ENCODE results near the gene MLN.

The MLN gene

GRCh38 chr6:33803571-33804053, at the start of gene MLN:
Gene MLN (minus strand): TSS chr6:33804003. CDS start chr6:33801163, 2,840 bp downstream.
- no peak for DNase-seq

GRCh38 chr6:33853026-33853425, 49.2 kb upstream of the MLN start:
- no peak for DNase-seq

GRCh38 chr6:33851959-33852358, 48.2 kb upstream of the MLN start:
- DNase-seq: peak in 1 of 2 donors; percentile 38

- no peak for DNase-seq
These were observed 47.2 kb upstream of the MLN start for GRCh38 chr6:33850869-33851541.

DNA sequence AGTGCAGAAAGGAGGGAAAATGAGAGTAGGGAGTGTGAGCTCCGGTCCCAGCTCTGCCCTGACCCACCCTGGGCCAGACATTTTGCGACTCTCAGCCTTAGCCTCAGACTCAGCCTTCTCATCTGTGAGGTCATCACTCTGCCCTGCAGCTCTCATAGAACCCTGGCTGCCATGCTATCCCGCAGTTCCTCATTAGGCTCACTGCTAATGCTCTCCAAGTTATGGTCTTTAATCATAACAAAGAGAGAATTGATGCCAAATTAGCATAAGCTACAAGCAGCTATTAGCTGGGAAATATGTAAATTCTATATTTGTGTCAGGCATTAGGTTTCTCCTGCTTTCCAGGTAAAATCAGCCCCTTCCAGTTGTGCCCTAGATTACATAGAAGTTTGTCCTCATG, 46.5 kb upstream of the MLN start:
- DNase-seq: no peak

- no peak for DNase-seq
These were observed 45.8 kb upstream of the MLN start for GRCh38 chr6:33849500-33850075.

DNA sequence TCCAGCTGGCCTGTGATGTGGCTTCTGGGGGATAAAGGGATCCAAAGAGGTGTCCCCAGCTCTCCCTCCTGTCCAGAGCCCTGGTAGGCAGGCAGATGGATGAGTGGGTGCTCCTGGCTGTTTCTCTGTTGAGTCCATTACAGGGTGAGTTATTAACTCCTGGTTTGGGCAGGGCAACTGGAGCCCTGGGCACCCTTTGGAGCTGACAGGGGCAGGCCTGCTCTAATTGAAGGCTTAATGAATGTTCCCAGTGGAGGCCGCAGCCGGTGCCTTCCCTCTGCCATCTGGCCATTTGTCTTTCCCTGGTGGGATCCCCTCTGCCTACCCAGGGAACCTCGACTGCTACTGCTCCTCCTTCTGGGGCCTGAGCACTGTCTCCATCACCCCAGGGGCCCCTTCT, 44.7 kb upstream of the MLN start:
- DNase-seq: no peak

GRCh38 chr6:33847867-33848266, 44.1 kb upstream of the MLN start:
- no peak for DNase-seq

GRCh38 chr6:33847078-33847477, 43.3 kb upstream of the MLN start:
- DNase-seq: no peak

DNA sequence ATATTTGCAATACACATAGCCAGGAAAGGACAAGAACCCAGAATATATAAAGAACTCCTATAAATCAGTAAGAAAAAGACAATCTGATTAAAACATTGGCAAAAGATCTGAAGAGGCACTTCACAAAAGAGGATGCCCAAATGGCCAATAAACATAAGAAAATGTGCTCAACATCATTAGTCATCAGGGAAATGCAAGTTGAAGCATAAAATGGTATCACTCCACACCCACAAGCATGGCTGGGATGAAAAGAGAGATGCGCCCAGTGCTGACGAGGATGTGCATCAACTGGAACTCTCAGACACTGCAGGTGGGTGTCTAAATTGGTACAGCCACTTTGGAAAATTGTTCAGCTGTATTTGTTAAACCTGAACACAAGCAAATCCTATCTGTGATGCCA, 42.4 kb upstream of the MLN start:
- no peak for DNase-seq

DNA sequence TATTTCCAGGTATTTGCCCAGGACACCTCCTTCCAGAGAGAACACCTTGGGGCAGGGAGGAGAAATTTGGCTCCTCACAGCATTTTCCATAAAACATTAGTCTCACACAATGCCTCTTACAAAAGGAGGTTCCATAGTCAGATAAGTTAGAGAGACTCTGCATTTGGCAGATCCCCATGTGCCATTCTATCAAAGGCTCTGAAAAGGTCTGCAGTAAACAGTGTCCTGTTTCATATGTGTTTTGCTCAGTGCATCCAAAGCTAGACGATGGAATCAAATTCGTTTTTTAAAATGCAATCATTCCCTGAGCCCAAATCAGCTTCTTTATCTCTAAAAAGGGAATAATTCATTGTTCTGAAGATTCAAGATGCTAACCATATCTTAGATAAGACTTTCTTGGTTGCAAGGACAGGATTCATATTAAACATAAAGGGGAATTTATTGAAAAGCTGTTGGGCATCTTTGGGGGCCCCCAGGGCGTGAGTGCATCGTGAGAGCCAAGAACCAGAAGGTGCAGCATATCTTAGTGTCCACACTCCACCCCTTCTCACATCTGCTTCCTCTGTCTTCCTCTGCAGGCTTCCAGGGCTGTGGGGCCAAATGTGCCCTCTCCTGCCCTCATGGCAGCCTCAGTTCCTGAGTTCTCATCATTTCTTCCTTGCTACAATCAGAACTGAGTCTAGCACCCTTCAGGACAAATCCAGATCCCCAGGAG, 41.4 kb upstream of the MLN start:
- no peak for DNase-seq

DNA sequence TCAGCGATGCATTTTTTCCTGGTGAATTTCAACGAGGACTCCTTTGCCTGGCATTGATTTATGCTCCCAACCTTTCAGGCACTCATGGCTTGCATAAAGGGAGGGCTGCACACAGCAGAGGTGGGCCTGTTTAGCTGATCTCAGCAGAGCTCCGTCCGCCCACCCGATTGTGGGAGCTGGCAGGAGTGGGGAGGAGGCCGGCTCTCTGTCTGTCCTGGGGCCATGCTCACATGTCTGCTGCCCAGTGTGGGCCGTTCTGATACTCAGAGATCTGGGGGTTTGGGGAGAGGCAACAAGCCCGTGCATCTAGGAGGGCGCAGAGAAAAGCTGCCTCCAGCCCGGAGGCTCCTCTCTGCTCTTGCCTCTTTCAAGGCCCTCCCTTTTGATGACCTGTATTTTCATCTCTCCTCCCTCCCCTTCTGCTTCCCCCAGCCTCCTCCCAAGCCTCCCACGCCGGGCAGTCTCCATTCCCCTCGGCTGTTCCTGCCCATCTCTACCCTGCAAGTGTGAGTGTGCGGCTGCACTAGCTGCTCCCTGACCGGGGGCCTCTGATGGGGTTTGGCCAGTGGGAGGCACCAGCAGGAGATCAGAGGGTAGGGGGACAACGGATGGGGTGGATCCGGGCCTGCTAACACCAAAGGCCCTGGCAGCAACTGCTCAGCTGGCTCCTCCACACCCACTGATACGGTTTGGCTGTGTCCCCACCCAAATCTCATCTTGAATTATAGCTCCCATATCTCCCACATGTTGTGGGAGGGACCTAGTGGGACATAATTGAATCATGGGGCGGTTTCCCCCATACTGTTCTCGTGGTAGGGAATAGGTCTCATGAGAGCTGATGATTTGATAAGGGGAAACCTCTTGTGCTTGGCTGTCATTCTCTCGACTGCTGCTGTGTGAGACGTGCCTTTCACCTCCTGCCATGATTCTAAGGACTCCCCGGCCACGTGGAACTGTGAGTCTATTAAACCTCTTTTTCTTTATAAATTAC, 39.6 kb upstream of the MLN start:
- DNase-seq: no peak

- DNase-seq: no peak
These were observed 38.1 kb upstream of the MLN start for GRCh38 chr6:33841868-33842267.

- no peak for DNase-seq
These were observed 37.3 kb upstream of the MLN start for GRCh38 chr6:33841070-33841469.

GRCh38 chr6:33840048-33840926, 36.5 kb upstream of the MLN start:
- DNase-seq: peak; percentile 27 to 41

DNA sequence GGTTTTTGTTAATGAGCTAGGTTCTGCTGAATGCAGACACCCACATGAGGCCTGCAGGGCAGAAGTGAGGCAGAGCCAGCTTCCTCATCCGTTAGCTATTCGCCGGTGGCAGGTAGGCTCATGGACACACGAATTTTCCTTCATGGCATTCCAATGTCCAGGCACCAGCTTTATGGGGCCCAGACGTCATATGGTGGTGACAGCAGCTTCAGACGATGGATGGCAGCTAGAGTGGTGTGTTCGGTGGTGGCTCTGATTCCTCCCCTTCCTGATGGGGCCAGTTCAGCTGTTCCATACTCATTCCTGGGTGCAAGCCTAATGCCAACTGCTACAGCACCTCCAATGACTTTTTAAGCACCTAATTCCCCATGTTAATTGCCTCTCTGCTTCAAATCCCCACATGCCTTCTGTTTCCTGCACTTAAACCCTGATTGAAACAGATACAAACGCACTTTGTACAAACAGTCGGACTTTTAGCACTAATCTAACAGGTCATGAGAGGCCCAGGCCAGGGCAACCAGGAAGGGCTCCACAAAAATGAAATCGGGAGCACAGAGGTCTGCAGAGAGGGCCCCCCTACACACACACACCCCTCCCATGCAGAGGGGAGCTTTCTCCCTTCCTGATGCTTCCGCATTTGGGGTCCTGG, 35.7 kb upstream of the MLN start:
- no peak for DNase-seq

- no peak for DNase-seq
These were observed 35.2 kb upstream of the MLN start for GRCh38 chr6:33838983-33839382.

DNA sequence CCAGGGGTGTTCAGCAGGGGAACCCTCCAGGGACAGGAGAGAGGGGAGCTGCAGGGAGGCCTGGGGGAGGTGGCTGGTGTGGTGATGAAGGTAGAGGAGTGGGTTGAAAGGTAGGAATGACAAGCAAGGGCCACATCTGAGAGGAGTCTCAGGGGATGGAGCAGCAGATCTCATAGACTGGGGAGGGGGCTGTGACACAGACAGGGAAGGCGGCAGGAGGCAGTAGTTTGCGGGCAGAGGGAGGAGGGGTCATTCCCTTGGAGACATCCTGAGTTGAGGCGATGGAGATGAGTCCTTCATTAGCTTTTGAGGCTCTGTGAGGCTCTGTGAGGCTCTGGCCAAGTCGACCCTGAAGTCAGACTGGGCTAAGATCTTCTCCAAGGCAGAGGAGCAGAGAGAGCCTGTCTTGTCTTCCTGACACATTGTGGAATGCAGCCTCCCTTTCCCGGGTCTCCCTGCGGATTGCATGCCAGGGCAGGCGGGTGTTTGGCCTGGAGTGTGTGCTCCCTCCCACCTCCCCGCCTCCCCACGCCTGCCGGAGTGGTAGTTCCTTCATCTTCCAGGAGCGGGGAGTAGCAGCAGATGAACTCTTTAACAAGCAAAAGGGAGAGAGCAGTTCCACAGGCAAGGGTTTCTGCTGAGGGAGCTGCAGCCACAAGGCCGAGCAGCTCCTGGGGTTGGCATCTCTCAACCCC, 34.3 kb upstream of the MLN start:
- DNase-seq: no peak

DNA sequence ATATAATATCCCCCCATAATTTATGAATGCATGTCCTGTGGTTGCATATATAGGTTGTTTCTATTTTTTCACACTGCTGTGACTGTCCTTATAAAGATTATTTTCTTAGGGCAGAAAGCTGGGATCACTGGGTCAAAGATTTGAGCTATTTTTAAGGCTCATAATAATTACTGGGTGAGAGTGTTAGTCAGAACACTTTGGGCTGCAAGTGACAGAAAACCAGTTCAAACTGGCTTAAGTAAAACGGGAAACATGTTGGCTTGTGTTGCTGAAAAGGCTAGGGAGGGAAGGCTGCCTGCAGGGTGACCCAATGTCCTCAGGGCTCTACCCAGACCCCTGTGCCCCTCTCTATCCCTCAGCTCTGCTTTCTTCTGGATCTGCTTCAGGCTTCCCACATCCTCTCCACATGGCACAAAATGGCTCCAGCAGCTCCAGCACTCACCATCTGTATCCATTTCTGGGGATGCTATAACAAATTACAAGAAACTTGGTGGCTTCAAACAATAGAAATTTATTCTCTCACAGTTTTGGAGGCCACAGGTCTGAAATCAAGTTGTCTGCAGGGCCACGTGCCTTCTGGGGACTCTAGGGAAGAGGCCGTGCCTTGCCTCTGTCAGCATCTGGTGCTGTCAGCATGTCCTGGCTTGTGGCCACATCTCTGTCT, 33.1 kb upstream of the MLN start:
- no peak for DNase-seq
